CD4-positive, alpha-beta T cell treated with Interleukin-12 subunit alpha and Interleukin-12 subunit beta, for 1 hour (primary cell): ENCODE results near the gene SIPA1L3.
A peak's percentile ranks its signal among the peaks of the same experiment; 100 is the strongest.
"Not testable (repeated sequence)": the region's sequence is repeated elsewhere in the genome, so short reads cannot be mapped to it uniquely, and the experiment has no call there.

ENCODE experiments used
- DNase-seq: peaks from one replicate; pipeline ENCODE4 v3.0.0-alpha.2; 2020

SIPA1L3 gene

GRCh38 chr19:38023671-38024541 is 116.9 kb downstream of the SIPA1L3 start:
- DNase-seq: no peak

GRCh38 chr19:38024992-38025908 is 118.2 kb downstream of the SIPA1L3 start:
- no peak for DNase-seq

GRCh38 chr19:38025909-38026307 is 118.9 kb downstream of the SIPA1L3 start:
- no peak for DNase-seq

GRCh38 chr19:38028913-38029510 is 122.0 kb downstream of the SIPA1L3 start:
- no peak for DNase-seq

GRCh38 chr19:38030001-38030400 is 123.0 kb downstream of the SIPA1L3 start:
- DNase-seq: not testable (repeated sequence)

- no peak for DNase-seq
Observed at GRCh38 chr19:38030686-38031422, 123.8 kb downstream of the SIPA1L3 start.

GRCh38 chr19:38031423-38031770 is 124.4 kb downstream of the SIPA1L3 start:
- no peak for DNase-seq

- no peak for DNase-seq
Observed at GRCh38 chr19:38032151-38032550, 125.1 kb downstream of the SIPA1L3 start.

GRCh38 chr19:38032951-38033350 is 125.9 kb downstream of the SIPA1L3 start:
- no peak for DNase-seq

GRCh38 chr19:38033658-38034491 is 126.9 kb downstream of the SIPA1L3 start:
- DNase-seq: peak; percentile 4

- no peak for DNase-seq
Observed at GRCh38 chr19:38034492-38034860, 127.5 kb downstream of the SIPA1L3 start.

- DNase-seq: no peak
Observed at GRCh38 chr19:38035515-38036495, 128.8 kb downstream of the SIPA1L3 start.

GRCh38 chr19:38036707-38037611 is 130.0 kb downstream of the SIPA1L3 start:
- no peak for DNase-seq

- no peak for DNase-seq
Observed at GRCh38 chr19:38039966-38040365, 133.0 kb downstream of the SIPA1L3 start.

GRCh38 chr19:38042132-38042531 is 135.1 kb downstream of the SIPA1L3 start:
- DNase-seq: no peak

- no peak for DNase-seq
Observed at GRCh38 chr19:38043649-38044144, 136.7 kb downstream of the SIPA1L3 start.

GRCh38 chr19:38044267-38045111 is 137.5 kb downstream of the SIPA1L3 start:
- DNase-seq: no peak

GRCh38 chr19:38045554-38046253 is 138.7 kb downstream of the SIPA1L3 start:
- no peak for DNase-seq
